DND-41 (cell line): ENCODE results near the gene HAUS5.
"Not testable (repeated sequence)": the region's sequence is repeated elsewhere in the genome, so short reads cannot be mapped to it uniquely, and the experiment has no call there.

Experiments used
- ATAC-seq: fragments of 200-7000 bp; cut with Tn5 transposase; 3 replicates; pipeline ENCODE4 v1.9.1; 2021; ENCODE audit warnings: low read depth; ENCODE audit not compliant: insufficient read depth
- DNase-seq: peaks from one replicate; pipeline ENCODE4 v3.0.0-alpha.2; 2020
- H2AFZ ChIP-seq: 2 replicates; pipeline ENCODE4 v1.6.0; 2012; ENCODE audit warnings: low read depth, low read length
- H3K27ac ChIP-seq: 2 replicates; pipeline ENCODE4 v1.5.1; 2012; ENCODE audit warnings: low read length, inconsistent platforms
- H3K27me3 ChIP-seq: fragments of 200-600 bp; sonication (generic); 2 replicates; pipeline ENCODE4 v1.6.0; 2012; ENCODE audit warnings: low read length, mild to moderate bottlenecking, inconsistent platforms; ENCODE audit not compliant: insufficient read depth, poor library complexity
- H3K36me3 ChIP-seq: 2 replicates; pipeline ENCODE4 v1.5.1; 2012; ENCODE audit warnings: low read length, inconsistent platforms; ENCODE audit not compliant: insufficient read depth
- H3K4me1 ChIP-seq: 2 replicates; pipeline ENCODE4 v1.5.1; 2012; ENCODE audit warnings: mild to moderate bottlenecking, low read length; ENCODE audit not compliant: insufficient read depth
- H3K4me2 ChIP-seq: 2 replicates; pipeline ENCODE4 v1.6.0; 2012; ENCODE audit warnings: mild to moderate bottlenecking, moderate library complexity, low read length, inconsistent platforms; ENCODE audit not compliant: insufficient read depth
- H3K4me3 ChIP-seq, 2 experiments: fragments of 200-600 bp in 1 of 2; shearing (Covaris generic) in 1 of 2; 2 replicates each; pipeline ENCODE4 v1.5.1; 2012 to 2016; ENCODE audit warnings: inconsistent platforms in 2 of 2, low read length in 2 of 2, mild to moderate bottlenecking in 2 of 2, low read depth in 1 of 2, moderate library complexity in 1 of 2
- H3K79me2 ChIP-seq: 2 replicates; pipeline ENCODE4 v1.6.0; 2012; ENCODE audit warnings: low read length, inconsistent platforms; ENCODE audit not compliant: insufficient read depth
- H3K9ac ChIP-seq: 2 replicates; pipeline ENCODE4 v1.6.0; 2012; ENCODE audit warnings: low read depth, mild to moderate bottlenecking, inconsistent platforms, low read length, moderate library complexity
- H3K9me3 ChIP-seq: 2 replicates; pipeline ENCODE4 v1.5.1; 2012; ENCODE audit warnings: low read length, moderate library complexity, mild to moderate bottlenecking, inconsistent platforms; ENCODE audit not compliant: insufficient read depth, severe bottlenecking
- H4K20me1 ChIP-seq: 2 replicates; pipeline ENCODE4 v1.6.0; 2012; ENCODE audit warnings: low read length; ENCODE audit not compliant: insufficient read depth
- EZH2 ChIP-seq: IDR thresholded peaks from 3 replicates; pipeline ENCODE4 v1.6.1; 2012; ENCODE audit warnings: borderline replicate concordance, low read depth, mild to moderate bottlenecking, moderate library complexity, low read length, inconsistent platforms; ENCODE audit not compliant: severe bottlenecking
- TF ChIP-seq, protein P1 (sequence below): IDR thresholded peaks from 2 replicates; pipeline ENCODE4 v1.5.1; 2012; ENCODE audit warnings: borderline replicate concordance, low read length, moderate library complexity, mild to moderate bottlenecking; ENCODE audit not compliant: poor library complexity, severe bottlenecking; ENCODE audit errors: extremely low read depth

HAUS5 gene

DNA sequence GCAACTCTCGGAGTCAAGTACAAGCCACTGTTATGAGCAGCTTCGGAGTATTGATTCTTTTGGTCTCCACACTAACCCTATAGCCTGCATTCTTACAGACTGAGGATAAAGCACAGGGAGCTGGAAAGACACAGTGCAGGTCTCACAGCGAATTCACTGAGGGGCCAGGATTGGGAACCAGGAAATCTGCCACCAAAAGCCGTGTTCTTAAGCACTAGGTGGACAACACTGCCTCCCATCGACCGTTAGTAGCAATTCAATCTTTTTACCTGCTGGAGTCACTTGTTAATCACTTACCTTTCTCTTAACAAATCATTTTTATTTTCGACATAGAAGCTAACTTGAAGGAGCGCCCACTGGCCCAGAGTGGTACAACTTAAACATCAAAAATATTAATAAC is 20.3 kb upstream of the HAUS5 start:
- peak overlapping the region; percentile 62; the same call in 1 of the 2 replicates for H2AFZ ChIP-seq

DNA sequence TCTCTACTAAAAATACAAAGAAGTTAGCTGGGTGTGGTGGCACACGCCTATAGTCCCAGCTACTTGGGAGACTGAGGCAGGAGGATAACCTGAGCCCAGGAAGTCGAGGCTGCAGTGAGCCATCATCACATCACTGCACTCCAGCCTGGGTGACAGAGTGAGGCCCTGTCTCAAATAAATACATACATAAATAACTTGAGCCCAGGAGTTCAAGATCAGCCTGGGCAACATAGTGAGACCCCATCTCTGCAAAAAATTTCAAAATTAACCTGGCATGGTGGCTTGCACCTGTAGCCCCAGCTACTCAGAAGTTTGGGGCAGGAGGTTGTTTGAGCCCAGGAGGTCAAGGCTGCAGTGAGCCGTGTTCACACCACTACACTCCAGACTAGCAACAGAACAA is 17.5 kb upstream of the HAUS5 start:
- H3K4me3 ChIP-seq, DNase-seq, H2AFZ ChIP-seq, H3K36me3 ChIP-seq, H4K20me1 ChIP-seq, H3K27me3 ChIP-seq, H3K4me2 ChIP-seq, H3K9me3 ChIP-seq, H3K79me2 ChIP-seq, H3K27ac ChIP-seq, H3K4me1 ChIP-seq, H3K9ac ChIP-seq, ATAC-seq: not testable (repeated sequence)

More for the DNA sequence above, 20.3 kb upstream of the HAUS5 start:
- no peak for ATAC-seq
- no peaks in the 10 kb centered on the region for H4K20me1 ChIP-seq
- no peaks in the 10 kb centered on the region for H3K27me3 ChIP-seq
- no peak for TF ChIP-seq EZH2
- TF ChIP-seq, protein P1, sequence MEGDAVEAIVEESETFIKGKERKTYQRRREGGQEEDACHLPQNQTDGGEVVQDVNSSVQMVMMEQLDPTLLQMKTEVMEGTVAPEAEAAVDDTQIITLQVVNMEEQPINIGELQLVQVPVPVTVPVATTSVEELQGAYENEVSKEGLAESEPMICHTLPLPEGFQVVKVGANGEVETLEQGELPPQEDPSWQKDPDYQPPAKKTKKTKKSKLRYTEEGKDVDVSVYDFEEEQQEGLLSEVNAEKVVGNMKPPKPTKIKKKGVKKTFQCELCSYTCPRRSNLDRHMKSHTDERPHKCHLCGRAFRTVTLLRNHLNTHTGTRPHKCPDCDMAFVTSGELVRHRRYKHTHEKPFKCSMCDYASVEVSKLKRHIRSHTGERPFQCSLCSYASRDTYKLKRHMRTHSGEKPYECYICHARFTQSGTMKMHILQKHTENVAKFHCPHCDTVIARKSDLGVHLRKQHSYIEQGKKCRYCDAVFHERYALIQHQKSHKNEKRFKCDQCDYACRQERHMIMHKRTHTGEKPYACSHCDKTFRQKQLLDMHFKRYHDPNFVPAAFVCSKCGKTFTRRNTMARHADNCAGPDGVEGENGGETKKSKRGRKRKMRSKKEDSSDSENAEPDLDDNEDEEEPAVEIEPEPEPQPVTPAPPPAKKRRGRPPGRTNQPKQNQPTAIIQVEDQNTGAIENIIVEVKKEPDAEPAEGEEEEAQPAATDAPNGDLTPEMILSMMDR: peak; percentile 65
- no peaks in the 10 kb centered on the region for H3K79me2 ChIP-seq
- H3K9me3 ChIP-seq: no peaks in the 10 kb centered on the region
- no peak overlapping the region for H3K9ac ChIP-seq
- DNase-seq: no peak
- H3K36me3 ChIP-seq: no peaks in the 10 kb centered on the region
- H3K4me1 ChIP-seq: no peaks in the 10 kb centered on the region
- no peak overlapping the region for H3K27ac ChIP-seq
- no peak overlapping the region for H3K4me2 ChIP-seq
- no peak overlapping the region for H3K4me3 ChIP-seq

DNA sequence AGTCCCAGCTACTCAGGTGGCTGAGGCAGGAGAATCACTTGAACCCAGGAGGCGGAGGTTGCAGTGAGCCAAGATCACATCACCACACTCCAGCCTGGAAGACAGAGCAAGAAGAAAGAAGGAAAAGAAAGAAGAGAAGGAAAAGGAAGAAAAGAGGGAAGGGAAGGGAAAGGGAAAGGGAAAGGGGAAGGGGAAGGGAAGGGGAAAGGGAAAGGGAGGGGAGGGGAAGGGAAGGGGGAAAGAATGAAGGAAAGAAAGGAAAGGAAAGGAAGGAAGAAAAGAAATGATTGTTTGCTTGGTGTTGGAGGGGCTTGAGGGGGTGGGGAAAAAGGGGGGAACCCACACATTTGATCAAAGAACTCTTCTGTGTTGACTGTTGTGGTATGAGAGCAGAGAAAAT is 16.6 kb upstream of the HAUS5 start:
- no peak overlapping the region for H3K27ac ChIP-seq
- no peak overlapping the region for H3K4me2 ChIP-seq
- no peaks in the 10 kb centered on the region for H3K36me3 ChIP-seq
- no peak overlapping the region for H3K9ac ChIP-seq
- TF ChIP-seq, protein P1: no peak
- no peak for TF ChIP-seq EZH2
- no peaks in the 10 kb centered on the region for H4K20me1 ChIP-seq
- no peaks in the 10 kb centered on the region for H3K79me2 ChIP-seq
- no peak overlapping the region for H3K4me3 ChIP-seq
- H3K4me1 ChIP-seq: no peaks in the 10 kb centered on the region
- no peak overlapping the region for H2AFZ ChIP-seq
- no peaks in the 10 kb centered on the region for H3K9me3 ChIP-seq
- no peaks in the 10 kb centered on the region for H3K27me3 ChIP-seq
- no peak for ATAC-seq
- DNase-seq: no peak

DNA sequence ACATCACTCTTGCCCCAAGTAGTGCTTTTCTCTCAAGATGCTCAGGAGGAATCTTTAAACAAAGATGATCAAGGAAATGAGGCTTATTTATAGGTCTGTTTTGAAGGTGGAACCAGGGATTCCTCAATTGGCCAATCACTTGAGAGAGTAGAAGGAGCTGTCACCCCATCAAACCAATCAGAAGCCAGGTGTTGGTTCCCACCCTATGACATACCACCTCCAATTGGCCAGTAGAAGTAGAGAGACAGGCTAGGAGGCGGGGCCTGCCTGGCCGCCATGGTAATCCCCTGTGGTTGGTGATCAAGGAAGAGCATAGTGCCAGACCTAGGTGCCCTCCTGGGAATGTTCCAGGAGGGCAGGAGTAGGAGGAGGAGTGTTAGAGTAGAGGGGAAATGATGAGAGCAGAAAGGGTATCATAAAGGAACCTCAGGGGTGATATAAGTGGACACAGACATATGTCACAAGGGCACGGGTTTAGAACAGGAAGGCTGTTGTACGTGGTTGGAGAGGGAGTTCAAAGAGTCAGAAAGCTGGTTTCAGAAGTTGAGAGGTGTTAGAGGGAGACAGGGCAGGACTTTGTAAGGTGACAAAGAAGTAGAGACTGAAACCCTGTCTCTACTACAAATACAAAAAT is 16.1 kb upstream of the HAUS5 start:
- DNase-seq: peak; percentile 25

More for the DNA sequence above, 16.1 kb upstream of the HAUS5 start:
- ATAC-seq: peak; percentile 62; the same call in 2 of the 3 replicates
- Histone ChIP-seq H3K4me3 (no peak overlapping the region), H3K4me1 (no peaks in the 10 kb centered on the region), H3K27ac (no peak overlapping the region), H3K9me3 (no peaks in the 10 kb centered on the region), H4K20me1 (no peaks in the 10 kb centered on the region), H3K36me3 (no peaks in the 10 kb centered on the region), H3K9ac (no peak overlapping the region), H3K4me2 (no peak overlapping the region), H3K27me3 (no peaks in the 10 kb centered on the region), H2AFZ (no peak overlapping the region), H3K79me2 (no peaks in the 10 kb centered on the region)
- TF ChIP-seq EZH2: no peak
- TF ChIP-seq, protein P1: no peak
